Panc1 (cell line): ENCODE data around the gene PAWR. TPM values are rescaled to one million over a fixed set of nuclear protein-coding genes. Genes with fewer than 3 reads are reported as not detected.

ENCODE experiments used
- ATAC-seq: fragments of 200-7000 bp; cut with Tn5 transposase; 2 replicates; pipeline ENCODE4 v1.9.1; 2020; ENCODE audit warnings: mild to moderate bottlenecking, moderate library complexity
- BruUV-seq: library from RNA; stranded (reverse); fragments of 400-500 nt; replicated peaks from 2 replicates; lab custom pipeline; 2021; lab: Mats Ljungman, UMichigan
- CTCF ChIA-PET: fragments of 300-600 bp; sonication (Branson Sonifier 250); formaldehyde crosslinking; loops from one replicate; lab custom pipeline; 2022; ENCODE audit warnings: antibody characterized with exemption; lab: Charles Lee
- POLR2A ChIA-PET: fragments of 300-600 bp; sonication (Branson Sonifier 250); formaldehyde crosslinking; loops from one replicate; lab custom pipeline; 2022; ENCODE audit warnings: antibody characterized with exemption; lab: Charles Lee
- DNase-seq: peaks from one replicate; pipeline ENCODE4 v3.0.0-alpha.2; 2010; ENCODE audit warnings: low read depth, low spot score
- H3K27ac ChIP-seq: 2 replicates; pipeline ENCODE4 v1.5.1; 2011; ENCODE audit warnings: mild to moderate bottlenecking, low read length, inconsistent platforms
- H3K27me3 ChIP-seq: fragments of 200-500 bp; sonication (Bioruptor generic); 2 replicates; pipeline ENCODE4 v1.6.0; 2014; ENCODE audit warnings: low read length, inconsistent platforms; ENCODE audit not compliant: control insufficient read depth, insufficient read depth
- H3K36me3 ChIP-seq: fragments of 200-500 bp; sonication (Bioruptor generic); 2 replicates; pipeline ENCODE4 v1.5.1; 2014; ENCODE audit warnings: inconsistent platforms, mild to moderate bottlenecking, low read length, moderate library complexity; ENCODE audit not compliant: control insufficient read depth, insufficient read depth
- H3K4me1 ChIP-seq: 2 replicates; pipeline ENCODE4 v1.5.1; 2011; ENCODE audit warnings: inconsistent platforms, mild to moderate bottlenecking, low read length, moderate library complexity; ENCODE audit not compliant: control insufficient read depth, insufficient read depth
- H3K4me3 ChIP-seq, 2 experiments: 2 replicates each; pipeline ENCODE4 v1.5.1; 2011 to 2012; ENCODE audit warnings: low read depth in 2 of 2, low read length in 2 of 2, mild to moderate bottlenecking in 2 of 2, inconsistent platforms in 1 of 2, moderate library complexity in 1 of 2
- H3K9me3 ChIP-seq: fragments of 200-500 bp; sonication (Bioruptor generic); 2 replicates; pipeline ENCODE4 v1.5.1; 2014; ENCODE audit warnings: low read depth, mild to moderate bottlenecking, inconsistent platforms, low read length, moderate library complexity; ENCODE audit not compliant: control insufficient read depth, insufficient read depth
- CTCF ChIP-seq: fragments of 450-650 bp; IDR thresholded peaks from 2 replicates; pipeline ENCODE4 v1.5.1; 2017; ENCODE audit warnings: mild to moderate bottlenecking
- POLR2AphosphoS5 ChIP-seq: IDR thresholded peaks from 2 replicates; pipeline ENCODE4 v1.6.1; 2012; ENCODE audit warnings: mild to moderate bottlenecking, low read depth, low read length, moderate library complexity
- REST ChIP-seq, 2 experiments: IDR thresholded peaks; 2 replicates each; pipeline ENCODE4 v1.6.1; 2011 to 2012; ENCODE audit warnings: low read depth in 2 of 2, control low read depth in 1 of 2, low read length in 1 of 2, mild to moderate bottlenecking in 1 of 2, moderate library complexity in 1 of 2; ENCODE audit not compliant: insufficient read depth in 1 of 2
- SIN3A ChIP-seq: IDR thresholded peaks from 2 replicates; pipeline ENCODE4 v1.6.1; 2012; ENCODE audit warnings: low read depth, mild to moderate bottlenecking, low read length, moderate library complexity, borderline replicate concordance; ENCODE audit not compliant: insufficient read depth
- TCF7L2 ChIP-seq: IDR thresholded peaks from 2 replicates; pipeline ENCODE4 v1.6.1; 2011; ENCODE audit warnings: mild to moderate bottlenecking, low read depth, low read length, inconsistent platforms
- in situ Hi-C: cut with HindIII; loops from 2 replicates; pipeline ENCODE4 v1.10.0; 2016; ENCODE audit warnings: low sequenced_read_pairs, low pct_unique_long_range_greater_than_20kb
- intact Hi-C: fragments of 100-400 bp; cut with micrococcal nuclease; formaldehyde crosslinking; loops from one replicate; pipeline ENCODE4 v1.10.0; 2022; ENCODE audit not compliant: unreplicated experiment
- total RNA-seq: library from RNA; stranded (reverse); gene quantifications from one replicate; pipeline ENCODE4 v1.2.1, GENCODE V29; 2021; ENCODE audit not compliant: unreplicated experiment

The PAWR gene
- total RNA-seq, 1 experiment from 2014 or later = 142 TPM

GRCh38 chr12:79563021-79563740 is 127.6 kb downstream of the PAWR start:
- H3K4me1 ChIP-seq = no peaks in the 10 kb centered on the region
- H3K27ac ChIP-seq = no peak overlapping the region
- in situ Hi-C loops = no loop called here
- ChIA-PET POLR2A (no interaction called here), CTCF (no interaction called here)
- H3K27me3 ChIP-seq = no peaks in the 10 kb centered on the region
- no peak for DNase-seq
- no peak overlapping the region for H3K4me3 ChIP-seq
- TF ChIP-seq SIN3A (no peak), TCF7L2 (no peak), CTCF (no peak), POLR2AphosphoS5 (no peak), REST (IDR thresholded peaks at IDR 0.05; ENCODE audit: insufficient read depth in 1 of 2, low read depth in 2 of 2, low read length in 1 of 2) (no peak)
- intact Hi-C loops = no loop called here
- no TSS peak for BruUV-seq
- ATAC-seq = no peak
- no peaks in the 10 kb centered on the region; the same call in 1 of the 2 replicates for H3K9me3 ChIP-seq
- H3K36me3 ChIP-seq = peaks cover 4% of the 10 kb centered on the region; the same call in 1 of the 2 replicates

- ATAC-seq = no peak
- intact Hi-C loops = no loop called here
These were observed 129.2 kb downstream of the PAWR start for GRCh38 chr12:79561401-79562132.

More at GRCh38 chr12:79561401-79562132, 129.2 kb downstream of the PAWR start:
- POLR2A ChIA-PET = no interaction called here
- no peak for TF ChIP-seq CTCF
- no peak for TF ChIP-seq TCF7L2
- no peak for TF ChIP-seq POLR2AphosphoS5
- TF ChIP-seq REST (IDR thresholded peaks at IDR 0.05; ENCODE audit: insufficient read depth in 1 of 2, low read depth in 2 of 2, low read length in 1 of 2) = no peak
- TF ChIP-seq SIN3A = no peak
- no peak overlapping the region for H3K4me3 ChIP-seq
- no TSS peak for BruUV-seq
- in situ Hi-C loops = no loop called here
- H3K27me3 ChIP-seq = no peaks in the 10 kb centered on the region
- no peak for DNase-seq
- peaks cover 4% of the 10 kb centered on the region; the same call in 1 of the 2 replicates for H3K36me3 ChIP-seq
- no peak overlapping the region for H3K27ac ChIP-seq
- CTCF ChIA-PET = no interaction called here
- no peaks in the 10 kb centered on the region; the same call in 1 of the 2 replicates for H3K9me3 ChIP-seq
- H3K4me1 ChIP-seq = 0 out of 2 replicates have a peak, but pooled peaks cover 4% of the 10 kb centered on the region
